ENCODE measurements around the gene AKAP11. TPM values are rescaled to one million over a fixed set of nuclear protein-coding genes. Genes with fewer than 3 reads are reported as not detected.
"Not testable (repeated sequence)": the region's sequence is repeated elsewhere in the genome, so short reads cannot be mapped to it uniquely, and the experiment has no call there.

AKAP11 gene, protein sequence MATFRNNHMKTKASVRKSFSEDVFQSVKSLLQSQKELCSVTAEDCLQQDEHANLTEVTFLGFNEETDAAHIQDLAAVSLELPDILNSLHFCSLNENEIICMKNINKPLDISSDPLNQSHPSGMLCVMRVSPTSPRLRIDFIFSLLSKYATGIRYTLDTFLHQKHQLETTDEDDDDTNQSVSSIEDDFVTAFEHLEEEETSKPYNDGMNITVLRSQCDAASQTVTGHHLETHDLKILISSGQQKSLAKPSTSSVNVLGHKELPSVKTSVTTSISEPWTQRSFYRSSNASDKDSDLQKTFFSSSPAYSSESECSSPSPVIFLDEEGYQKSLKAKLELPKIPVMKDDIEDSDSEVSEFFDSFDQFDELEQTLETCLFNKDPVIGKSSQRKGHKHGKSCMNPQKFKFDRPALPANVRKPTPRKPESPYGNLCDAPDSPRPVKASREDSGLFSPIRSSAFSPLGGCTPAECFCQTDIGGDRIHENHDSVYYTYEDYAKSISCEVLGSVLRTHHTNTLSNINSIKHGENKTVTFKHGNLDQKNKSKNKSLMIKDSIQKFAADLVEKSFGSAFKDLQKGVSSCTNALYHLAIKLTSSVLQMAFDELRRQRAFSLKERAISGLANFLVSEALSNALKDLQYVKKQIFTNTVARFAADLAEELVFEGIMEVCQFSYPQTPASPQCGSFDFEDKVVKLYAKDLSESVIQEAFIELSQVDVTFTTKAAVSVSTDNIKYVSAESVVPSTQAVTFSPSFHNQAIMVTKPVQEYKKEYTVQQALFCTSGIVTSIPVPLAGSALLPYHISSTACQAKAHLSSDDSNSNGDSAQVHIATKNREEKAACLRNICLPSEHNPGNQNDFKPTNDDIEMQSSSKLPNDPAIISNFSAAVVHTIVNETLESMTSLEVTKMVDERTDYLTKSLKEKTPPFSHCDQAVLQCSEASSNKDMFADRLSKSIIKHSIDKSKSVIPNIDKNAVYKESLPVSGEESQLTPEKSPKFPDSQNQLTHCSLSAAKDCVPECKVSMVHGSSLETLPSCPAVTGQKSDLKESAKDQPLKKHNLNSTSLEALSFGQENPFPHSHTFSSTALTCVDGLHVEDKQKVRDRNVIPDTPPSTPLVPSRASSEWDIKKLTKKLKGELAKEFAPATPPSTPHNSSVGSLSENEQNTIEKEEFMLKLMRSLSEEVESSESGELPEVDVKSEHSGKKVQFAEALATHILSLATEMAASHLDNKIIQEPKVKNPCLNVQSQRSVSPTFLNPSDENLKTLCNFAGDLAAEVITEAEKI (N-terminal part only)
- 20.5 and 23.2 TPM in 2 replicates for total RNA-seq

DNA sequence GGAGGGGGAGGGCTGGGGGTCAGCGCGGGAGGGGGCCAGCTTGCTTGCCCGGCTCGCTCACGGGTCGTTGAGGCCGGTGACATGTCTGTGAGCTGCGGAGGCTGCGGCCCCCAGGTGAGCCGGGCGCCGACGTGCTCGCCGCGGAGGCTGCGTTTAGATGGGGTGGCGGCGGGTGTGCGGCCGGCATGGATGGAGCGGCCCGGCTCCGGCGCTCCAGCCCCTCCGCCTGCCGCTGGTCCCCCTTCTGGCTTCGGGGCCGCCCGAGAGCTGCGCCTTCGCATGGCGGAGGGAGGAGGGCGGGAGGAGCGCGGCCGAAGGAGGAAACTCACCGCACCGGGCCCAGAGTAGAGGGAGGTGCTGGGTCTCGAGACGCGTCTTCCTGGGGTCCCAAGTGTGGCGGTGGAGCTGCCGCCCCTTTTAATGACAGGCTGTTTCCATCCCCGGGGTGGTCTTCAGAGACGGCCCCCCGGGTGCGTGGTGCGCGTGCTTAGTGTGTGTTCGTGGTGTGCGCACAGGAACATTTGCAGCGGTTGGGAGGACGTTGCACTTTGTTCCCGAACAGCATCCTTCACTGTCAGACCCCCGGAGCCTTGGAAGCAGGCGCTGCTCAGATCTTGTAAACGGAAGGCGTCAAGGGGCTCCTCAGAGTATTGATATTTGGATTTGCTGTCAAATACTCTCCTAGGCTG, at the start of gene AKAP11:
Gene AKAP11 (plus strand): TSS at position 38 of the 689 bp plus-strand sequence. CDS start 14,197 bp downstream, outside the sequence.
- no peak for DNase-seq (ENCODE audit: extremely low read depth, low read depth, low spot score)

DNA sequence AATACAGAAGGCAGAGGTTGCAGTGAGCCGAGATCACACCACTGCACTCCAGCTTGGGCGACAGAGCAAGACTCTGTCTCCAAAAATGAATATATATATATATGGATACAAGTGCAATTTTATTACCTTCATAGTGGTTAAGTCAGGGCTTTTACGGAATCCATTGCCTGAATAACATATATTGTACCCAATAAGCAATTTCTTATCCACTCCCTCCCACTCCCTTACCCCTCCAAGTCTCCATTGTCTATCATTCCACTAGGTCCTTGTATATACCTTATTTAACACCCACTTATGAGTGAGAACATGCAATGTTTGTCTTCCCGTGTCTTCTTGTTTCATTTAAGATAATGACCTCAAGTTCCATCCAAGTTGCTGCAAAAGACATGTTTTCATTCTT, 48.3 kb upstream of the AKAP11 start:
- DNase-seq (ENCODE audit: extremely low read depth, low read depth, low spot score): no peak

DNA sequence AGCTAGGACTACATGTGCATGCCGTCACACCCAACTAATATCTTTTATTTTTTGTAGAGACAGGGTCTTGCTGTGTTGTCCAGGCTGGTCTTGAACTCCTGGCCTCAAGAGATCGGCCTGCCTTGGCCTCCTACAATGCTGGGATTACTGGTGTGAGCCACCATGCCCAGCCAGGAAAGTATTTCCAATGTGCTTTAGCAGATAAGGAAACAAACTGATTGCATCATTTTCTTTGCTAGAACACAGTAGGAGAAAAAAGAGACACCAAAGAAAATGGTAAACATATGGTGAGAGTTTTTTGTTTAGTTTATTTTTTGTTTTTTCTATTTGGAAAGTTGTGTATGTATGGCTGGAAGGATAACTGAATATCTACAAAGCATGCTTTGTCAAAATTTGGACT, 46.9 kb upstream of the AKAP11 start:
- no peak for DNase-seq (ENCODE audit: extremely low read depth, low read depth, low spot score)

DNA sequence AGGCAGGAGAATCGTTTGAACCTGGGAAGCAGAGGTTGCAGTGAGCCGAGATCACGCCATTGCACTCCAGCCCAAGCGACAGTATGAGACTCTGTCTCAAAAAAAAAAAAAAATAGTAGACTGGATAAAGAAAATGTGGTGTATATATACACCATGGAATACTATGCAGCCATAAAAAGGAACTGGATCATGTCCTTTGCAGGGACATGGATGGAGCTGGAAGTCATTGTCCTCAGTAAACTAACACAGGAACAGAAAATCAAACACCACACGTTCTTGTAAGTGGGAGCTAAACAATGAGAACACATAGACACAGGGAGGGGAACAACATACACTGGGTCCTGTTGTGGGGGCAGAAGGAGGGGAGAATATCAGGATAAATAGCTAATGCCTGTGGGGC, 45.2 kb upstream of the AKAP11 start:
- not testable (repeated sequence) for DNase-seq (ENCODE audit: extremely low read depth, low read depth, low spot score)

DNA sequence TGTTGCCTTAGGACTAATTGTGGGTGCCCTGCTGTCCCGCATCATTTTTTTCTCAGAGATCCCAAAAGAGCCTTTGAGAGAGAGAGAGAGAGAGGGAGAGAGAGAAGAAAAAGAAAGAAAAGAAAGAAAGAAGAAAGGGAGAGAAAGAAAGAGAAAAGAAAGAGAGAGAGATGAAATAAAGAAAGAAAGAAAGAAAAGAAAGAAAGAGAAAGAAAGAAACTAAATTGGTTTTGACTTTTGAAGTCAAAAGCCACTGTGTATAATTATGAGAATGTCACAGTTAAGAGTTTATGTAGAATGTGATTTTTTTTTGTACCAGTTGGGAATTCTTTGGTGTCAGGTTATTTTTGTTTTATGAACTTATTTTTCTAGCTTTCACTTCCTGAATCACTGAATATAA, 43.4 kb upstream of the AKAP11 start:
- no peak for DNase-seq (ENCODE audit: extremely low read depth, low read depth, low spot score)

DNA sequence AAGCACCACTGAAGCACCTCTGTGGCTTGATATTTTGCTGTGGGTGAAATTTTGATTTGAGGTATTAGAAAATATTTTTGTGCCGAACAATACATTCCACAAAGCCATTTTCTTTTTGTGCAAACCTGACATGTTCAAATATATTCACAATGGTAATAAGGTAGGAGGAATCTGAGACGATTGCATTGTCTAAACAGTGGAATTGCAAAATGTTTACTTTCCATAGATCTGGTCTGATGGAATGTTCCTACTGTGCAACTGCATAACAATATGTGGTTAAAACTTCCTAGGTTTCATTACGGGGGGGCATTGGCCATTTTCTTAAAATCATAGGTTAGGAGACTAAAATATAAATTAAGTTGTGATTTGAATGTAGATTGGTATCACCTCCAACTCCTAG, 42.7 kb upstream of the AKAP11 start:
- DNase-seq (ENCODE audit: extremely low read depth, low read depth, low spot score): no peak

DNA sequence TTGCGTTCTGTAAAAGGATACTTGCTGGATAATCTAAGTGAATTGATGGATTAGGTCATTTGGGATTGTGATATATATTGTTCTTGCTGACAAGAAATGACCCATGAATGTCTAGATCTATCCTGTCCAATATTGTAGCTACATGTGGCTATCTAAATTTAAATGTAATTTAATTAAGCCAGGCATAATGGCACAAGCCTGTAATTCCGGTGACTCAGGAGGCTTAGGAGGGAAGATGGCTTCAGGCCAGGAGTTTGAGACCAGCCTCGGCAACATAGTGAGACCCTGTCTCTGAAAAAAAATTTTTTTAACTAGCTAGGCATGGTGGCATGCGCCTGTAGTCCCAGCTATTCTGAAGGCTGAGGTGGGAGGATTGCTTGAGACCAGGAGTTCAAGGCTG, 39.3 kb upstream of the AKAP11 start:
- DNase-seq (ENCODE audit: extremely low read depth, low read depth, low spot score): no peak

DNA sequence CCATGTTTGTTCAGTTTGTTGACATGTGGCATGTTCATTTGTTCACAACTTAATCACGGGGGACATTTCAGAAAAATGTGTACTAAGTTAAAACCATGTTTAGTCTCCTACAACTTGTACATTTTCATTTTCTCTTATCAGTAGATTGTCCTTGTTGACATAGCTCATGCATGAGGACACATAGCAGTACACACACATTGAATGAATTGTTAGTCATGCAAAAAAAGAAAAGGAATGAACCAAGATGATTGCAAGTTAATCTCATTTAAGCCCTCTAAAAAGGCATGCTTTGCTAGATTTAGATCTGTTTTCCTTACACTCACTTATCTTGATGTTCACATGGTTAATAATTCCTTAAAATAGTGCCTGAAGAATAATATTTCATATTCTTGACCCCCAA, 38.2 kb upstream of the AKAP11 start:
- no peak for DNase-seq (ENCODE audit: extremely low read depth, low read depth, low spot score)

DNA sequence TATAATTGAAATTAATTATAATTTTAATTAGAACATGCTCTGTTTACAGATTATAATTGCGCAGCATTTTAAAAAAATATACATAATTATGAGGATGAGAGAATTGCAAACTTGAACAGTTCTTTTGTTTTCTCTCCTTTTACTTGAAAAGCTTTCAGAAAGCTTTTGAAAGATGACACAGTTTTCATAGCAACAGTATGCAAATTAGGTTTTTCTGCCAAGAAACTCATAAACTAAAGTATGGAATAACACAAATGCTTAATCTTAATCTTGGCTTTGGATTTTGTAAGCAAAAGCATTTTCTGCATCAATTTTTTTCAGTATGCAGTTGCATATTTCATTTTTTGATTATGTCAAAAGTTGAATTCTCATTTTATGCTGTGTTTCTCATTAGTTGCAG, 32.8 kb upstream of the AKAP11 start:
- DNase-seq (ENCODE audit: extremely low read depth, low read depth, low spot score): no peak

DNA sequence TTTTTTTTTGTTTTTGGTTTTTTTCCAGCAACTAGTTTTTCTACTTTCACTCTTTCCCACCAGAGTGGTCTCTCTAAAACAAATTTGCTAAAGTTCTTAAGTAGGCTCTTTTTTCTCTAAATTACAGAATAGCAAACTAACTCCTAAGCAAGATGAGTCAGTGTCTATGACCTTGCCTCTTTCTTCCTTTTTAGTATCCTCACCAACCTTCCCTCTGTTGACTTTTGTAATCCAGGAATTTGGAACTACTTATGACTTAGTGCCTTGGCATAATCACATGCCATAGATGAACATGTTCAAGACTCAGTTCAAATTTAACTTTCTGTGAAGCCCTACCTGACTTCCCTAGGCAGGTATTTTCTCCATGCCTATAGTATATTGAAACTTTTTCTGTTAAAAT, 32.3 kb upstream of the AKAP11 start:
- DNase-seq (ENCODE audit: extremely low read depth, low read depth, low spot score): no peak

DNA sequence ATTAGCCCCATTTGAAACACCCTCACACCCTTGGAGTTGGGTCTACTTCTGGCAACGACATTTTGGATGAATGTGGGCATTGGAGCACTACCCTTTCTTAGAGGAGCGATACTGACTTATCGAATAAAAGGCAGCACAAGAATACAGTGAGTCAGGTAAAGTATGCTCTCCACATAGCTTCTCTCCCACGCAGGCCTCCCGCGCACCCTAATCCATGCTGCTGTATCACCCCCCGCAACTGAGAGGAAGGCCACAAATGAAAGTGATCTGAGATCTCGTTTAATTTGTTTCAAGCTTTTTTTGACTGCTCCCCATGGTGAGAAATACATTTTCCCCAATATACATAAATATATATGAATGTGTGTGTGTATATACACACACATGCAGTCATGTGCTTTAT, 25.4 kb upstream of the AKAP11 start:
- DNase-seq (ENCODE audit: extremely low read depth, low read depth, low spot score): no peak

DNA sequence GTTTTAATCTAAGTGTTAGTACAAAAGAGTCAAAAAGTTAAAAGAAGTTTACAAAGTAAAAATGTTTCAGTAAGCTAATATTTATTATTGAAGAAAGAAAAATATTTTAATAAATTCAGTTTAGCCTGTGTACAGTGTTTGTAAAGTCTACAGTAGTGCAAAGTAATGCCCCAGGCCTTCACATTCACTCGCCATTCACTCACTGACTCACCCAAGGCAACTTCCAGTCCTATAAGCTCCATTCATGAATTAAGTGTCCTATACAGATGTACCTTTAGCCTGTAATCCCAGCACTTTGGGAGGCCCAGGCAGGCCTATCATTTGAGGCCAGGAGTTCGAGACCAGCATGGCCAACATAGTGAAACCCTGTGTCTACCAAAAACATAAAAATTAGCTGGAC, 24.1 kb upstream of the AKAP11 start:
- DNase-seq (ENCODE audit: extremely low read depth, low read depth, low spot score): no peak

DNA sequence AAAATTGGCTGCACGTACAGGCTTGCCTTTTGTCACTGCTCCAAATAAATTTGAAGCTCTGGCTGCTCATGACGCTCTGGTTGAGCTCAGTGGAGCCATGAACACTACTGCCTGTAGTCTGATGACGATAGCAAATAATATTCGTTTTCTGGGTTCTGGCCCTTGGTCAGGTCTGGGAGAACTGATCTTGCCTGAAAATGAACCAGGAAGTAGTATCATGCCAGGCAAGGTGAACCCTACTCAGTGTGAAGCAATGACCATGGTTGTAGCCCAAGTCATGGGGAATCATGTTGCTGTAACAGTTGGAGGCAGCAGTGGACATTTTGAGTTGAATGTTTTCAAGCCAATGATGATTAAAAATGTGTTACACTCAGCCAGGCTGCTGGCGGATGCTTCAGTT, 16.1 kb upstream of the AKAP11 start:
- DNase-seq (ENCODE audit: extremely low read depth, low read depth, low spot score): no peak

DNA sequence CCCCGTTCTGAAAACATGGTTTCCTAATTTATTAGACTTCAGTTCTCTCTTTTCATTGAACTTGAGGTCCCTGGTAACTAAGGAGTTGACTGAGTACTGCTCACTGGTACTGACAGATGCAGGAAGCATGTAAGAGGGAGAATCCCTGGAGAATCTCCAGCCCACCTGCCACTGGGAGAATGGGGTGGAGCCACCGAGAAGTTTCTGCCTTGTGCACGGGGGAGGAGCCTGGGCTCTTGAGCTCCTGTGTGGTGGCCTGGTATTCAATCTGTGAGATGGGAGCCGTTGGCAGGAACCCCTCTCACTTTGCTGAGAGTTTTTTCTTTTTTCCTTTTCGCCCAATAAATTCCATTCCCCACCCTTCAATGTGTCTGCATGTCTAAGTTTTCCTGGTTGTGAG, 13.2 kb upstream of the AKAP11 start:
- no peak for DNase-seq (ENCODE audit: extremely low read depth, low read depth, low spot score)

DNA sequence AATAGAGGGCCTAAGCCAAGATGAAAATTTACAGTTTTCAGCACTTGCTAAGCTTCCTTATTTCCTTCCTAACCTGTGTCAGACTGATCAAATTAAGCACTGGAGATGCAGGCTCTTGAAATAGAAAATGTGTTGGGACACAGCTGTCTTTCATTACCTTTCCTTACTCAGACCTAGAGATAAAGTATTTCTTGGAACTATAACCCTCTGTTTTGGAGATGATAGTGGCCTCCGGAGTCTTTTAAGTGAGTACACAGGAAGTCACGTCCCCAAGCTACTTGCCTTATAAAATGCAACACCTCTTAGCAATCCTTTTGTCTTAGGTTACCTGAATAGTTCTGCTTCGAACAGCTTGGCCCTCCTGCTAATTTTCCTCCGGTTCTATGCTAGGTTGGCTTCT, 12.4 kb upstream of the AKAP11 start:
- no peak for DNase-seq (ENCODE audit: extremely low read depth, low read depth, low spot score)

DNA sequence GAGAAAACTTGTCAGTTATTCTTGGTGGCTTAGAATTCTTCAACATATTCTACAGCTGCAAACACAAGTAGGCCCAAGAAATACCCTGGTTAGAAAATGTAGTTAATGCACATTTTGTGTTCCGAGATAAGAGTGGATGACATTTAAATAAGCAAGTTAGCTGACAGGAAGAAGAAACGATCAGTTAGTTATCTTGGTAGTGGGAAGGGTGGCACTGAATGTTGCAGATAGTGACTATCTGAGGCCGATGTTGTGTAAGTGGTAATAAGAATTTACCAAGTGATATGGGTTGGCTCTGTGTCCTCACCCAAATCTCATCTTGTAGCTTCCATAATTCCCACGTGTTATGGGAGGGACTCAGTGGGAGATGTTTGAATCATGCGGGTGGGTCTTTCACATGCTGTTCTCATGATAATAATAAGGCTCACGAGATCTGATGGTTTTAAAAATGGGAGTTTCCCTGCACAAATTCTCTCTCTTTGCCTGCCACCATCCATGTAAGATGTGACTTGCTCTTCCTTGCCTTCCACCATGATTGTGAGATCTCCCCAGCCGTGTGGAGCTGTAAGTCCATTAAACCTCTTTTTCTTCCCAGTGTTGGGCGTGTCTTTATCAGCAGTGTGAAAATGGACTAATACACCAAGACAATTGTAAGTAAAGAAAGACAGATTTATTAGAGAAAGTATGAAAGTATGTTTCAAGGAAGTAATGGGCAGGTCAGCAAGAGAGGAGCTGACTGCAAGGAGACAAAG, 10.9 kb upstream of the AKAP11 start:
- DNase-seq (ENCODE audit: extremely low read depth, low read depth, low spot score): no peak

DNA sequence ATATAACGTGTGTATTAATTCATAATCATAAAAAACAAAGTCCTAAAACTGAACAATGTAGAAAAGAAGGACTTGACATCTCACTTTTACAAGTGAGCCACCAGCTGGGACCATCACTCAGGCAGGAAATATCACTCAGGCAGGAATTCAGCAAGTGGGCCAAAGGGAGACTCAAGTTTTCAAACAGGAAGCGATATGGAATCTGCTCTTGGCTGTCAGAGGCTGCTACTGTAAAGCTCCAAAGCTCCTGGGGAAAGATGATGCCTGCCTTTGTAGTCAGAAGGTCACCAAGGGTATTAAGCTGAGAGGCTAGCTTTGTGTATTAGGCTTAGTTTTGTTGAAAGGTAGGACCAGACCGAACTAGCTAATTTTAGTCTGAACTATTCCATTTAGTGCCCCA, 5.5 kb upstream of the AKAP11 start:
- DNase-seq (ENCODE audit: extremely low read depth, low read depth, low spot score): peak; percentile 67

DNA sequence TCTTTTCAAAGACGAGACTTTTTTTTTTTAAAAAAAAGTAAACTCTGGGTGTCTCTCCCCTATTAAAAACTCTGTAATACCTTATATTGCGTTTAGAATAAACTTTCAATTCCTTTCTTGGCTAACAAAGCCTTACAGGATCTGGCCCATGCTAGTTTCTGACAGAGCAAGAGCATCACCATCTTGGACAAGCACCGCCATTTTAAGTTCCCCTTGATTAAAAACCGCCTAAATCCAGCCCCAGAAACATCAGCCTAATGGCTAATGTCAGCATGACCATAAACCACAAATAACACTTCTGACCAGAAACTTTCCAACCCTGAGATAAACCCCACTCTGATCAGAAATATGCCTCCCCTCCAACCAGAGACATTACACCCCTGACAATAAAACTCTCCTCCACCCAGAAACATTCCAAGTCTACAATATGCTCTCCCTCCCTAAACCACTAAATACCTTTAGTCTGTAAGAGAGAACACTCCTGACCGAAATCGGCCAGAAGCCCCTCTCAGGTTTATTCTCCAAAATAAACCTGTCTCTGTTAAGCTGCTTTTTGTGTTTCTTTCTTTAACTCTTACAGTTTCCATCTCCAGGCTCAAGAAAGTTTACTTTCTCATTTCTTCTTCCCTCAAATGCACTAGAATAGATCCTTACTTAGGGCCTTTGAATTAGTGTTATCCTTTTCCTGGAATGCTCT, 1.6 kb upstream of the AKAP11 start:
- no peak for DNase-seq (ENCODE audit: extremely low read depth, low read depth, low spot score)

DNA sequence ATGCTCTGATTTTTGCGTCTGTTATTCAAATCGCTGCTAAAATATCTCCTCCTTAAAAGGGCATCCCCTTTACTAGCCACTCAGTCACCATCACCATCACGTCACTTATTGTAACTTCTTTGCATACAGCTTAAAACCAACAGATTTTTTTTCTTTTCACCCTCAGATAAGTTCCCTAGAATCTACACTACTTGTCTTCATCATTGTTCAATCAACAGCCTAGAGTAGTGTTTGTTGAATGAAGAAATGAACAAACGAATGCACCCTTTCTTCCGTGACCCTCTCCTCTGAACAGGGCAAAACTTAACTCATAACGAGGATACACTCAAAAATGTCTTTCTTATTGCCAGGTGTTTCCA, 1.1 kb upstream of the AKAP11 start:
- DNase-seq (ENCODE audit: extremely low read depth, low read depth, low spot score): no peak

All from glomerular endothelial cell (primary cell).